DMS153 treated with DMSO at 0.1 percent for 48 hours (cell line): Measurements from ENCODE around the gene IGFN1.

Experiments used
- DNase-seq: peaks from one replicate; lab custom pipeline; 2025; ENCODE audit not compliant: unreplicated experiment; lab: John Stamatoyannopoulos, UW

IGFN1 gene

GRCh38 chr1:201184307-201185122 lies 6.1 kb upstream of the IGFN1 start:
- peak; percentile 29 for DNase-seq

DNA sequence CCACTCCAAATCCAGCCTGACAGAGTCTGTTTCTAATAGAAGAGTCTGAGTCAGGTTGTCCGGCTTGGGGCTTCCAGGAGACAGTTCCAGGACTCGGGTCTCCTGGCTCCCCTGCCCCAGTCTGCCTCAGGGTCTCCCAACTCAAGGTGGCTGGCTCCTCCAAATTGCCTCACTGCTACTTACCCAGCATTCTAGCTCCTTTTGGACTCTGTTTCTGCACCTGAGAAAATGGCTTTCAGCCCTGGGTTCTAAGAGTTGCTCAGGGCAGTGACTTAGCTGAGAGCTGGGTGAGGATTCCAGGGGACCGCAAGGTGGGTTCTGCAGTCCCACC lies 5.5 kb upstream of the IGFN1 start:
- DNase-seq = no peak

DNA sequence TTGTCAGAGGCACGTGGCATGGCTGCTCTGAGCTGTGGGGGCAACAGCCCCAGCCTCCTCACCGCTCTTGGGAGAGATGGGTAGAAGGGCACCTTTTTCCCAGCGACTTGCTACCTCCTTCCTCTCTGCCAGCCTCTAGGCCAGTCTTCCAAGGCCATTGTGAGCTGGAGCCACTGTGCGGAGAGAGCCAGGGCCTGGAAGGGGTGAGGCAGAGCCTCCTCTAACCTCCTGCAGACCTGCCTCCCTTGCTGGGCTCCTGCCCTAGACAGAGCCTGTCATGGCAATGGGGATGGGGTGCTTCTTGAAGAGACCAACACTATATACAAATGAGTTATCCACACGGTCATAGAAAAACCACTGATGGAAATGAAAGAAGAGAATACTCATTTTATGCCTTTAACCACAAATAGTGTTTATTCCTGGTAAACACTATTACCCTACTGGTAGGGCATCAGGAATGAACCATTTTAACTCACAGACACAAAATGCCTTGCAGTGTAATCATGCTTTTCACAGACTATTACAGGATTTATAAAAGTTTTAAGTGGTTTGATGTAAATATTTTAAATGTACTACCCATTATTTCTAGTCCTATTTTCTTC lies 5.0 kb upstream of the IGFN1 start:
- DNase-seq = no peak

DNA sequence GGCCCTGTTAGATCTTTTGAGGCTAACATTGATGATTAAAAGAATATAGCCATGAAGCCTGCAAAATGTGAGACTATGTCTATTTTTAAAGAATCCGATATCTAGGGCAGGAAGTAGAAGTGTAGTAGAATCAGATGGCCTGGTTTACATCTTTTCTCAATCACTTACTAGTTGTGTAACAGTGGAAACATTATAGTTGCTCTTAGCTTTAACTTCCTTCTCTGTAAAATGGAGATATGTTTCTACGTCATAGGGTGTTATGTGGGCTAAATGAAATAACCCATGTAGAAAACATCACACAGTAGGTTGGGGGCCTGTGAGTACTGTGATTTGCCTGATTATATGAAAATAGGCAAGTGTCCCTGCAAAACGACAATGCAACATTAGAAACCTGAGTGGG lies 4.4 kb upstream of the IGFN1 start:
- no peak for DNase-seq

DNA sequence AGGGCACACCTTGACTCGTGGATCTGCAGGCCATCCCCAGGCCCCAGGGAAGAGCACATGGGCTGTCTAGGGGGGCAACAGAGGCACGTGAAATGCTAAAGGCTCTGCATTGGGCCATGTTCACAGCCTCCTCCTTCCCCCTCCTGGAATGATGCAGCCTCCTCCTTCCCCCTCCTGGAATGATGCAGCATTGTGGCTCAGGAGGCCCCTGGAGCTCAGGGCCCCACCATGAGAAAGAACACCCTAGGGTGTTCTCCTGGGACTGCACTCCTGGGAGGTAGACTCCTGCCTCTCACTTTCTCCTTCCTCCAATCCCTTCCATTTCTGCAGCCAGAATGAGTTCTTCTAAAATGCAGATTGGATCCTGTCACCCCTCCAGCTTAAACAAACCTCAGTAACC lies 1.5 kb upstream of the IGFN1 start:
- DNase-seq = no peak

GRCh38 chr1:201190005-201190404 lies 619 bp upstream of the IGFN1 start:
- DNase-seq = no peak

GRCh38 chr1:201191653-201192260 lies 1.1 kb downstream of the IGFN1 start:
- DNase-seq = no peak

GRCh38 chr1:201192261-201192788 lies 1.7 kb downstream of the IGFN1 start:
- DNase-seq = no peak

GRCh38 chr1:201194046-201194445 lies 3.4 kb downstream of the IGFN1 start:
- no peak for DNase-seq

DNA sequence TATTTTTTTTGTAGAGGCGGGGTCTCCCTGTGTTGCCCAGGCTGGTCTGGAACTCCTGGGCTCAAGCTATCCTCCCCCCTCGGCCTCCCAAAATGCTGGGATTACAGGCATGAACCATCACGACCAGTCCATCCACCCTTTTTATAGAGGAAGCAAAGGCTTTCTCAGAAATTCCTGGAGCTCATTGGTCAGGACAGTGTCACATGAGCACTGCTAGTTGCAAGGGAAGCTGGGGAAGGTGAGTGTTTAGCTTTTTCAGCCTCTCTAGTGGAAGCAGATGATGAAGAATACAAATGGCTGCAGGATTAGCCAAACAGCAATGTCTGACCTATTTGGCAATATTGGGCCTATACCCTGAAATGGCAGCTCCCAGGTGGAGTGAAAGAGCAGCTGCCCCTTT lies 8.0 kb downstream of the IGFN1 start:
- no peak for DNase-seq

DNA sequence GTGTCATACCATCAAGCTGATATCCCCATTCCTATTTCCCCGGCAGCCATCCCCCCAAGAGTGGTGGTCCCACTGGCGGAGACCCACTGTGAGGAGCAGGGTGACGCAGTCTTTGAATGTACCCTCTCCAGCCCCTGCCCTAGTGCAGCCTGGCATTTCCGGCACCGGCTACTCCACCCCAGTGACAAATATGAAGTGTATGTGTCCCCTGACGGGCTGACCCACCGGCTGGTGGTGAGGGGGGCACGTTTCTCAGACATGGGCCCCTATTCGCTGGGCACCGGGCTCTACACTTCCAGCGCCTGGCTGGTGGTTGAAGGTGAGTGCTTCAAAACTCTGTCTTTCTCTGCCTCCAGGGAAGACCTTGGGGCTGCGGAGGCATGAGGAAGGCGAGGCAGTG lies 14.4 kb downstream of the IGFN1 start:
- DNase-seq = no peak

GRCh38 chr1:201206176-201206575 lies 15.6 kb downstream of the IGFN1 start:
- DNase-seq = no peak

DNA sequence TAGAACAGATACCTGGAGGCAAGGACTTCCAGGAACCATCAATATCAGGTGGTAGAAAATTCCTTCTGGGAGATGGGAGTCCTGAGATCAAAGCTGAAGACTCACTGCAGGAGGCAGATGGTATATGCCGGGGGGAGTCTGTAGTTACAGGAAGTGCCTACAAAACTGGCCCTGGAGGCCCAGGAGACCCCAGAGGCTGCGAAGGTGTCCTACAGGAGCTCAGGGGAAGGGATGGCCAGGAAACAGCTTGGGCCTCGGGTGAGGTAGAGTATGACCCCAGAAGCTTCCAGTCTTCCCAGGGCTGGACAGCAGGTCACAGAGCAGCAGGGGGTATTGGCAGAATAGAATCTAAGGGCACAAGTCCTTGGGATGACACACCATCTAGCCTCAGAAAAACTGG lies 16.4 kb downstream of the IGFN1 start:
- DNase-seq = no peak

- DNase-seq = no peak
These were observed 17.6 kb downstream of the IGFN1 start for GRCh38 chr1:201208236-201208635.

- no peak for DNase-seq
These were observed 21.4 kb downstream of the IGFN1 start for GRCh38 chr1:201212056-201212455.

GRCh38 chr1:201212461-201213055 lies 21.9 kb downstream of the IGFN1 start:
- DNase-seq = no peak

GRCh38 chr1:201213106-201213770 lies 22.6 kb downstream of the IGFN1 start:
- no peak for DNase-seq

- no peak for DNase-seq
These were observed 23.3 kb downstream of the IGFN1 start for GRCh38 chr1:201213926-201214325.

- DNase-seq = no peak
These were observed 23.8 kb downstream of the IGFN1 start for GRCh38 chr1:201214461-201214860.

GRCh38 chr1:201214886-201215285 lies 24.3 kb downstream of the IGFN1 start:
- DNase-seq = no peak
